Tibial artery (tissue), 4 donors: ENCODE measurements around the gene KLHL40.

Experiments
- DNase-seq, 2 donors: peaks; one replicate each; pipeline ENCODE4 v3.0.0-alpha.2; 2019
- H3K27ac ChIP-seq, 2 donors: fragments of 200-600 bp; sonication (generic) in 1 of 2; 1 replicate in 1 of 2; 2 replicates in 1 of 2; pipeline ENCODE4 v1.5.1; 2018 to 2019; ENCODE audit warnings: mild to moderate bottlenecking in 1 of 2
- H3K27me3 ChIP-seq, 2 donors: fragments of 200-600 bp; sonication (generic) in 1 of 2; one replicate each; pipeline versions ENCODE4 v1.5.1 to v1.6.0; 2016 to 2019
- H3K36me3 ChIP-seq, 3 donors: fragments of 200-600 bp; sonication (generic) in 2 of 3; one replicate each; pipeline ENCODE4 v1.5.1; 2016 to 2019; ENCODE audit warnings: mild to moderate bottlenecking in 2 of 3
- H3K4me1 ChIP-seq, 4 donors: fragments of 200-600 bp; sonication (generic) in 2 of 4; 1 replicate in 3 of 4; 2 replicates in 1 of 4; pipeline ENCODE4 v1.5.1; 2016 to 2019
- H3K4me3 ChIP-seq, 2 donors: fragments of 200-600 bp; sonication (generic) in 1 of 2; 1 replicate in 1 of 2; 2 replicates in 1 of 2; pipeline ENCODE4 v1.5.1; 2018 to 2019; ENCODE audit warnings: mild to moderate bottlenecking in 2 of 2
- H3K9me3 ChIP-seq, 3 donors: fragments of 200-600 bp; sonication (generic) in 1 of 3; one replicate each; pipeline ENCODE4 v1.5.1; 2016 to 2019
- intact Hi-C: fragments of 100-400 bp; cut with DNase I; formaldehyde crosslinking; loops from one replicate; pipeline ENCODE4 v1.15.0; 2023; ENCODE audit warnings: low total_unique reads
- TF ChIP-seq, protein P1 (sequence below), 2 experiments: fragments of 200-600 bp in 1 of 2; fragments of 450-650 bp in 1 of 2; IDR thresholded peaks; one replicate each; pipeline ENCODE4 v1.5.1; 2017 to 2019; ENCODE audit warnings: antibody characterized with exemption in 2 of 2, mild to moderate bottlenecking in 1 of 2, moderate library complexity in 1 of 2

Gene KLHL40

DNA sequence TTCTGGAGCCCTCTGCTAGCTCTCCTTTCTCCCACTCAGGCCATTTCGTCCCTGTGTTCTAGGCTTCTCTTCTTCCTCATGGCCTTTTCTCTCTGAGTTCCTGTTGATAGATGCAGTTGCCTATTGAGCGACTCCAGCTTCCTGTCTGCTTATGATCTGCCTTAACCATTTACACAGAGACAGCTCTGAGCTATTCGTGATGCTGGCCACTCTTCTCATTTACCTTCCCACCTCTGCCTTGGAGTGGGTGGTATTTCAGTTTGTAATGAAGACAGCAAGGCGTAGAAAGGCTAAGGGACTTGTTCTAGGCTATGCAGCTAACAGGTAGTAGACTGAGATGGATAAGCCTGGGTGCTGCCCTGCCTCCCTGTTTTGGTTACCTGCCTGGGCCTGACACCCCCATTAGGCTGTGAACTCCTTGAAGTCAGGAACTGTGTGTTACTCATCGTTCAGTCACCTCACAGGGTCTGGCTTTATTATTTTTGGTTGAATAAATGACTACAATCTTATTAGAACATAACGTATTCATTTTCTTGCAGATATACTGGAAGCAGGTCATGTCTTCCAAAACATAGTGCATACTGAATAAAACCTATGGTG, 44.5 kb upstream of the KLHL40 start:
- DNase-seq = no peak
- intact Hi-C loops = no loop called here
- TF ChIP-seq, protein P1, sequence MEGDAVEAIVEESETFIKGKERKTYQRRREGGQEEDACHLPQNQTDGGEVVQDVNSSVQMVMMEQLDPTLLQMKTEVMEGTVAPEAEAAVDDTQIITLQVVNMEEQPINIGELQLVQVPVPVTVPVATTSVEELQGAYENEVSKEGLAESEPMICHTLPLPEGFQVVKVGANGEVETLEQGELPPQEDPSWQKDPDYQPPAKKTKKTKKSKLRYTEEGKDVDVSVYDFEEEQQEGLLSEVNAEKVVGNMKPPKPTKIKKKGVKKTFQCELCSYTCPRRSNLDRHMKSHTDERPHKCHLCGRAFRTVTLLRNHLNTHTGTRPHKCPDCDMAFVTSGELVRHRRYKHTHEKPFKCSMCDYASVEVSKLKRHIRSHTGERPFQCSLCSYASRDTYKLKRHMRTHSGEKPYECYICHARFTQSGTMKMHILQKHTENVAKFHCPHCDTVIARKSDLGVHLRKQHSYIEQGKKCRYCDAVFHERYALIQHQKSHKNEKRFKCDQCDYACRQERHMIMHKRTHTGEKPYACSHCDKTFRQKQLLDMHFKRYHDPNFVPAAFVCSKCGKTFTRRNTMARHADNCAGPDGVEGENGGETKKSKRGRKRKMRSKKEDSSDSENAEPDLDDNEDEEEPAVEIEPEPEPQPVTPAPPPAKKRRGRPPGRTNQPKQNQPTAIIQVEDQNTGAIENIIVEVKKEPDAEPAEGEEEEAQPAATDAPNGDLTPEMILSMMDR (IDR thresholded peaks at IDR 0.05) = no peak
- Histone ChIP-seq H3K36me3 (peaks cover 84 to 99% (median 98%) of the 10 kb centered on the region in 3 donors), H3K27me3 (no peaks in the 10 kb centered on the region), H3K4me3 (no peak overlapping the region), H3K4me1 (peaks cover 0 to 7% (median 0%) of the 10 kb centered on the region in 4 donors), H3K9me3 (no peaks in the 10 kb centered on the region), H3K27ac (peak overlapping the region in 1 of 2 donors; percentile 25)

- intact Hi-C loops = no loop called here
- Histone ChIP-seq H3K4me1 (peaks cover 0 to 52% (median 35%) of the 10 kb centered on the region in 4 donors), H3K36me3 (peaks cover 45 to 51% (median 48%) of the 10 kb centered on the region in 3 donors), H3K27ac (peak overlapping the region in 1 of 2 donors; percentile 13), H3K27me3 (no peaks in the 10 kb centered on the region), H3K4me3 (no peak overlapping the region), H3K9me3 (no peaks in the 10 kb centered on the region)
- TF ChIP-seq, protein P1 (IDR thresholded peaks at IDR 0.05) = no peak
- no peak for DNase-seq
Observed at GRCh38 chr3:42647821-42648459, 37.4 kb upstream of the KLHL40 start.

DNA sequence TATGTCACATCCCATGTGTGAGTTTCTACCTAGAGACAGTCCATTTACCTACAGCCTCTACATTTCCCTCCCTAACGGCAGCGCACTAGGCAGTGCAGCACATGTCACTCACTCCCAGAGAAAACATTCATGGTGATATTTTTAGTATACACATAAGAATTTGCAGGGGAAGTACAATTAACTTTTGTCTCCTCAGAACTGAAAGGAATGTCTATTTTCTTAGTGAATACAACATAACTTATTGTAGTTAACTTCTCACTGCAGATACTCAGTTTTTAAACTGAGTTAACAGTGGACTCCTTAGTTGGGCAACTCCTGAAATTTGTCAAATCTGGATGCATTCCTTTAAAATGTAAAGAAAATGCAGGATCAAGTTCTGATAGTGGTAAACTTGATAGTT, 36.3 kb upstream of the KLHL40 start:
- Histone ChIP-seq H3K27ac (peak overlapping the region in 1 of 2 donors; percentile 13), H3K27me3 (no peaks in the 10 kb centered on the region), H3K36me3 (peaks cover 34 to 40% (median 37%) of the 10 kb centered on the region in 3 donors), H3K4me3 (no peak overlapping the region), H3K4me1 (peaks cover 0 to 56% (median 42%) of the 10 kb centered on the region in 4 donors), H3K9me3 (no peaks in the 10 kb centered on the region)
- TF ChIP-seq, protein P1 (IDR thresholded peaks at IDR 0.05) = no peak
- no peak for DNase-seq
- intact Hi-C loops = no loop called here

- peaks cover 0 to 56% (median 42%) of the 10 kb centered on the region in 4 donors for H3K4me1 ChIP-seq
- H3K36me3 ChIP-seq = peaks cover 27 to 33% (median 29%) of the 10 kb centered on the region in 3 donors
- TF ChIP-seq, protein P1 (IDR thresholded peaks at IDR 0.05) = no peak
- H3K27ac ChIP-seq = peak overlapping the region; percentile 95 to 99
- intact Hi-C loops = loop anchor here (5.0 kb wide), 1 partner anchor 42 kb away; no protein-coding TSS in a partner anchor
- no peaks in the 10 kb centered on the region for H3K9me3 ChIP-seq
- H3K4me3 ChIP-seq = no peak overlapping the region
- DNase-seq = no peak
- H3K27me3 ChIP-seq = no peaks in the 10 kb centered on the region
Observed at GRCh38 chr3:42649783-42650182, 35.6 kb upstream of the KLHL40 start.

DNA sequence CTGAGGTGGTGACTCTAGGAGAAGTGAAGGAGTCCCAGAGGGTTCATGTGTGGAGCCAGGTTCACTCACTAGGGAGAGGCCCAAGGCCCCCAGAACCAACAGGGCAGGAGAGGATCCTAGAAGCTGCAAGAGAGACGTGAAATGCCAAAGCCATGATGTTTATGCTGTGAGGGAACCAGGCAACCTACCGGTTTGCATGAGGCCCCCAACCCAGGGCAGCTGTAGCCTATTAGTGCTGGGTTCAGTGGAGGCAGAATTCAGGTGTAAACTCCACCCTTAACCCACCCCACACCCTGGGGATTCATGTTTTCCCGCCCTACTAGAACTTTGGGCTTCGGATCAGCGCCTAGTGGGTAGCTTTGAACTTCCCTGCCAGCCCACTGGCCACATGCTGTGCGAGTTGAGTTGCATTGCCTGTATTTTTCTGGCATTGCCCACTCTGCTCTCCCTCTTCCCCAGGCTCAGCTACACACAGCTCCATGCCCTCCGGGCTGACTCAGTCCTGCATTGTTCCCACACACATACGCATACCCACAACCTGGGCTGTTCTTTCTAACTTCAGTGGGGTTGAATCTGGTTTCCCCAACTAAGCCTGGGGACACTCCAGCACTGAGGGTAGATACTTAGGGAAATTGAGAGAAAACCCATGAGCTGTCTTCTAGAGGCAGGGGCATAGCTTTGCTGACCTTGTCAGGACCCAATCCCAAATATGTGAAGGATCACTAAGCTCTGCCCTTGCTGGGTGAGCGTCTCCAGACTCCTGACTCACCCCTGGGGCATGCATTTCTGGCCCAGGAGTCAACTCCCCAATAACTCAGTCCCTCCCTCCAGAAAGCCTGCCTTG, 33.9 kb upstream of the KLHL40 start:
- TF ChIP-seq, protein P1 (IDR thresholded peaks at IDR 0.05) = no peak
- Histone ChIP-seq H3K27me3 (no peaks in the 10 kb centered on the region), H3K27ac (peak overlapping the region; percentile 95 to 99), H3K4me1 (peaks cover 0 to 72% (median 58%) of the 10 kb centered on the region in 4 donors), H3K9me3 (no peaks in the 10 kb centered on the region), H3K4me3 (peak overlapping the region; percentile 89 to 95), H3K36me3 (peaks cover 11 to 16% (median 13%) of the 10 kb centered on the region in 3 donors)
- intact Hi-C loops = loop anchor here (5.0 kb wide), 1 partner anchor 44 kb away; no protein-coding TSS in a partner anchor
- peak in 1 of 2 donors; percentile 70 for DNase-seq
